OCI-LY7 (cell line): Measurements from ENCODE around the gene PRKAG2. TPM values are rescaled to one million over a fixed set of nuclear protein-coding genes. Genes with fewer than 3 reads are reported as not detected.

Experiments
- BruUV-seq: library from RNA; stranded (reverse); fragments of 400-500 nt; replicated peaks from 2 replicates; lab custom pipeline; 2021; lab: Mats Ljungman, UMichigan
- CTCF ChIA-PET: fragments of 300-600 bp; sonication (Branson Sonifier 250); formaldehyde crosslinking; loops from one replicate; lab custom pipeline; 2022; ENCODE audit warnings: antibody characterized with exemption; ENCODE audit not compliant: unreplicated experiment; lab: Charles Lee
- POLR2A ChIA-PET: fragments of 300-600 bp; sonication (Branson Sonifier 250); formaldehyde crosslinking; loops from one replicate; lab custom pipeline; 2022; ENCODE audit warnings: antibody characterized with exemption; lab: Charles Lee
- DNase-seq: peaks from one replicate; pipeline ENCODE4 v3.0.0-alpha.2; 2015; ENCODE audit warnings: low spot score
- H2AFZ ChIP-seq: fragments of 200-600 bp; sonication (generic), shearing (Covaris generic); 2 replicates; pipeline ENCODE4 v1.6.1; 2014; ENCODE audit warnings: mild to moderate bottlenecking, antibody characterized with exemption, low read length, moderate library complexity
- H3K27ac ChIP-seq: fragments of 200-600 bp; sonication (generic); 2 replicates; pipeline ENCODE4 v1.5.1; 2014; ENCODE audit warnings: mixed run types, low read depth, mild to moderate bottlenecking, moderate library complexity, low read length, inconsistent platforms; ENCODE audit not compliant: poor library complexity, severe bottlenecking
- H3K36me3 ChIP-seq: fragments of 200-600 bp; sonication (generic); 2 replicates; pipeline ENCODE4 v1.6.1; 2014; ENCODE audit warnings: mild to moderate bottlenecking, antibody characterized with exemption, low read length, moderate library complexity, mixed read lengths; ENCODE audit not compliant: insufficient read depth
- H3K4me1 ChIP-seq: fragments of 200-600 bp; sonication (generic); 2 replicates; pipeline ENCODE4 v1.5.1; 2014; ENCODE audit warnings: mild to moderate bottlenecking, low read length; ENCODE audit not compliant: insufficient read depth, poor library complexity, severe bottlenecking
- H3K4me2 ChIP-seq: fragments of 200-600 bp; sonication (generic); 2 replicates; pipeline ENCODE4 v1.6.1; 2014; ENCODE audit warnings: mild to moderate bottlenecking, low read length
- H3K4me3 ChIP-seq: fragments of 200-600 bp; sonication (generic); 2 replicates; pipeline ENCODE4 v1.5.1; 2014; ENCODE audit warnings: mild to moderate bottlenecking, low read depth, low read length; ENCODE audit not compliant: poor library complexity, severe bottlenecking
- H3K79me2 ChIP-seq: fragments of 200-600 bp; sonication (generic); 2 replicates; pipeline ENCODE4 v1.6.1; 2016; ENCODE audit warnings: low read depth, mild to moderate bottlenecking, low read length, moderate library complexity, mixed read lengths; ENCODE audit not compliant: insufficient read depth
- H3K9me2 ChIP-seq: fragments of 200-600 bp; sonication (generic); 2 replicates; pipeline ENCODE4 v1.6.1; 2016; ENCODE audit warnings: mild to moderate bottlenecking, low read length, mixed read lengths; ENCODE audit not compliant: insufficient read depth
- H3K9me3 ChIP-seq: fragments of 200-600 bp; sonication (generic); 2 replicates; pipeline ENCODE4 v1.6.1; 2014; ENCODE audit warnings: mild to moderate bottlenecking, mixed run types, low read length, mixed read lengths
- H4K20me1 ChIP-seq: fragments of 200-600 bp; sonication (generic); 2 replicates; pipeline ENCODE4 v1.6.1; 2014; ENCODE audit warnings: mild to moderate bottlenecking, antibody characterized with exemption, low read length, moderate library complexity, mixed read lengths; ENCODE audit not compliant: insufficient read depth
- EZH2phosphoT487 ChIP-seq: fragments of 200-600 bp; sonication (generic); IDR thresholded peaks from 2 replicates; pipeline ENCODE4 v1.6.1; 2018; ENCODE audit warnings: low read depth, borderline replicate concordance, mild to moderate bottlenecking, mixed run types, antibody characterized with exemption, low read length, moderate library complexity, mixed read lengths
- intact Hi-C: fragments of 100-400 bp; cut with micrococcal nuclease; formaldehyde crosslinking; loops from one replicate; pipeline ENCODE4 v1.10.0; 2022; ENCODE audit not compliant: unreplicated experiment
- total RNA-seq, 2 experiments: library from RNA; depleted of rRNA in 1 of 2; stranded (reverse); fragments of >200 nt in 1 of 2; shearing (Covaris generic) in 1 of 2; gene quantifications; 2 replicates each; pipeline ENCODE4 v1.2.3, GENCODE V29; 2014 to 2022
- TF ChIP-seq, protein P1 (sequence below): fragments of 200-600 bp; sonication (generic); conservative IDR thresholded peaks from 2 replicates; pipeline ENCODE4 v1.5.1; 2014; ENCODE audit warnings: mild to moderate bottlenecking, antibody characterized with exemption, low read length, moderate library complexity, mixed read lengths

PRKAG2 gene
- total RNA-seq, 2 experiments from 2014 or later = 1.2 to 5.1 TPM

DNA sequence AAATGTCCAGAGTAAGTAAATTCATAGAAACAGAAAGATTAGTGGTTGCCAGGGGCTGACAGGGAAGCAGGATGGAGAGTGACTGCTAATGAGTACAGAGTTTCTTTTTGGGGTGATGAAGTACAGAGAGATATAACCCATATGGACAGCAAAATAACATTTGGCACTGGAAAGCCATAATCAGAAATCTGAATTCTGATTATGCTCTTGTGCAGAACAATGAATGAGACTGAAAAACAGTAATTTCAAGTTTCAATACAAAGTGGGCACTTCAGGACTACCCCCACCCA, 361.7 kb downstream of the PRKAG2 start:
- intact Hi-C loops = loop anchor here (5.0 kb wide), 1 partner anchor 117 kb away; no protein-coding TSS in a partner anchor
- H2AFZ ChIP-seq = no peak overlapping the region
- H3K36me3 ChIP-seq = peaks cover 46% of the 10 kb centered on the region
- H3K4me2 ChIP-seq = no peak overlapping the region
- H3K9me3 ChIP-seq = peaks cover 18% of the 10 kb centered on the region; the same call in 1 of the 2 replicates
- peaks cover 87% of the 10 kb centered on the region for H3K79me2 ChIP-seq
- CTCF ChIA-PET = no interaction called here
- no peak overlapping the region for H3K4me3 ChIP-seq
- POLR2A ChIA-PET = no interaction called here
- no peak overlapping the region for H3K27ac ChIP-seq
- no peaks in the 10 kb centered on the region for H3K9me2 ChIP-seq
- BruUV-seq = no TSS peak
- no peak for TF ChIP-seq EZH2phosphoT487
- TF ChIP-seq, protein P1, sequence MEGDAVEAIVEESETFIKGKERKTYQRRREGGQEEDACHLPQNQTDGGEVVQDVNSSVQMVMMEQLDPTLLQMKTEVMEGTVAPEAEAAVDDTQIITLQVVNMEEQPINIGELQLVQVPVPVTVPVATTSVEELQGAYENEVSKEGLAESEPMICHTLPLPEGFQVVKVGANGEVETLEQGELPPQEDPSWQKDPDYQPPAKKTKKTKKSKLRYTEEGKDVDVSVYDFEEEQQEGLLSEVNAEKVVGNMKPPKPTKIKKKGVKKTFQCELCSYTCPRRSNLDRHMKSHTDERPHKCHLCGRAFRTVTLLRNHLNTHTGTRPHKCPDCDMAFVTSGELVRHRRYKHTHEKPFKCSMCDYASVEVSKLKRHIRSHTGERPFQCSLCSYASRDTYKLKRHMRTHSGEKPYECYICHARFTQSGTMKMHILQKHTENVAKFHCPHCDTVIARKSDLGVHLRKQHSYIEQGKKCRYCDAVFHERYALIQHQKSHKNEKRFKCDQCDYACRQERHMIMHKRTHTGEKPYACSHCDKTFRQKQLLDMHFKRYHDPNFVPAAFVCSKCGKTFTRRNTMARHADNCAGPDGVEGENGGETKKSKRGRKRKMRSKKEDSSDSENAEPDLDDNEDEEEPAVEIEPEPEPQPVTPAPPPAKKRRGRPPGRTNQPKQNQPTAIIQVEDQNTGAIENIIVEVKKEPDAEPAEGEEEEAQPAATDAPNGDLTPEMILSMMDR = no peak
- H3K4me1 ChIP-seq = peaks cover 16% of the 10 kb centered on the region
- H4K20me1 ChIP-seq = peaks cover 60% of the 10 kb centered on the region
- no peak for DNase-seq

DNA sequence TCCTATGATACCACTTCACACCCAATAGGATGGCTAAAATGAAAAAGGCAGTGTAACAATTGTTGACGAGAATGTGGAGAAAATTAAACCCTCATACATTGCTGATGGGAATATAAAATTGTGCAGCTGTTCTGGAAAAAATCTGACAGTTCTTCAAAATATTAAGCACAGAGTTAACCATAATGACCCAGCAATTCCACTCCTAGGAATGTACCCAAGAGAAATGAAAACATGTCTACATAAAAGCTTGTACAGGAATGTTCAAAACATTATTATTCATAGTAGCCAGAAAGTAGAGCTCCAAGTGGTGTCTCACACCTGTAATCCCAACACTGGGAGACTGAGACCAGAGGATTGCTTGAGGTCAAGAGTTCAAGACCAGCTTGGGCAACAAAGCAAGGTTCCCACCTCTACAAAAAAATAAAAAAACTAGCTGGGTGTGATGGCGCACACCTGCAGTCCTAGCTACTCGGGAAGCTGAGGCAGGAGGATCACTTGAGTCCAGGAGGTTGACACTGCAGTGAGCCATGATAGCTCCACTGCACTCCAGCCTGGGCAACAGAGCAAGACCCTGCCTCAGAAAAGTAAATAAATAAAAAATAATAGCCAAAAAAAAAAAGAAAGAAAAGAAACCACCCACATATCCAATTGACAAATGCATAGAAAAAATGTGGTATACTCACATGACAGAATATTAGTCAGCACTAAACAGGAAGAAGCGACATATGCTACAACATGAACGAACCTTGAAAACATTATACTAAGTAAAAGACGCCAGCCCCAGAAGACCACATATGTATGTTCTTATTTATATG, 362.2 kb downstream of the PRKAG2 start:
- Histone ChIP-seq H3K36me3 (peaks cover 47% of the 10 kb centered on the region), H3K9me3 (peaks cover 16% of the 10 kb centered on the region; the same call in 1 of the 2 replicates), H3K27ac (no peak overlapping the region), H2AFZ (no peak overlapping the region), H3K4me2 (no peak overlapping the region), H3K4me1 (peaks cover 13% of the 10 kb centered on the region), H4K20me1 (peaks cover 65% of the 10 kb centered on the region), H3K79me2 (peaks cover 93% of the 10 kb centered on the region), H3K4me3 (no peak overlapping the region), H3K9me2 (no peaks in the 10 kb centered on the region)
- no TSS peak for BruUV-seq
- TF ChIP-seq, protein P1 = no peak
- no peak for TF ChIP-seq EZH2phosphoT487
- DNase-seq = no peak
- ChIA-PET POLR2A (interaction anchor here (0.5 to 1.5 kb wide), 2 partner anchors 10 to 33 kb away, joined by 3 to 5 read pairs; no protein-coding TSS in a partner anchor), CTCF (no interaction called here)
- intact Hi-C loops = loop anchor here (5.0 kb wide), 1 partner anchor 118 kb away; no protein-coding TSS in a partner anchor

DNA sequence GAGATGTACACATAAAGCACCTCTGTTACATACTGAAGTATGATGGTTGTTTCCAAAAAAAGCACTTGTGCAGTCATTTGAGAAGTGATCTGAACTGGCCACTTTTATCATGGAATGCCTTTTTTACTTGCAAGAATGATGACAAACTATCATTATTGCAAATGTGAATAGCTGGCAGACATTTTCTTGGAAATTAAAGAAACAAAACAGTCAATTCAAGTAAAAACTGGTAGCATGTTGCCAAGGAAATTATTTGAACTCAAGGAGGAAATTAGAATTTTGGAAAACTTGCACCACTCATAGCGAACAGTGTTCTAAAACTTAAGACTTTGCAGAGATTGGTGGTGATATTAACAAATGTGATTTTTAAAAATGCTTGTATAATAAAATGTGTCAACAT, 363.8 kb downstream of the PRKAG2 start:
- CTCF ChIA-PET = no interaction called here

More for the DNA sequence above, 363.8 kb downstream of the PRKAG2 start:
- H3K4me3 ChIP-seq = no peak overlapping the region
- no peaks in the 10 kb centered on the region for H3K9me2 ChIP-seq
- BruUV-seq = no TSS peak
- POLR2A ChIA-PET = interaction anchor here (0.6 to 1.5 kb wide), 4 partner anchors 8 to 1110 kb away, joined by 3 to 5 read pairs (median 4); no protein-coding TSS in a partner anchor
- H3K4me1 ChIP-seq = peaks cover 13% of the 10 kb centered on the region
- intact Hi-C loops = no loop called here
- peaks cover 73% of the 10 kb centered on the region for H4K20me1 ChIP-seq
- DNase-seq = no peak
- H3K27ac ChIP-seq = no peak overlapping the region
- peaks cover 16% of the 10 kb centered on the region; the same call in 1 of the 2 replicates for H3K9me3 ChIP-seq
- peaks cover 47% of the 10 kb centered on the region for H3K36me3 ChIP-seq
- TF ChIP-seq EZH2phosphoT487 = no peak
- TF ChIP-seq, protein P1 = no peak
- H2AFZ ChIP-seq = no peak overlapping the region
- peaks cover 100% of the 10 kb centered on the region for H3K79me2 ChIP-seq
- no peak overlapping the region for H3K4me2 ChIP-seq
